OCI-LY1 (cell line): Measurements from ENCODE around the gene CHMP6.

ENCODE experiments used
- CTCF ChIP-seq: fragments of 200-600 bp; sonication (generic), shearing (Covaris generic); IDR thresholded peaks from 2 replicates; pipeline ENCODE4 v1.5.1; 2017; ENCODE audit warnings: mild to moderate bottlenecking, antibody characterized with exemption, low read length, moderate library complexity, mixed read lengths
- EZH2 ChIP-seq: fragments of 200-600 bp; sonication (generic), shearing (Covaris generic); IDR thresholded peaks from 2 replicates; pipeline ENCODE4 v1.8.0; 2017; ENCODE audit warnings: borderline replicate concordance, mixed run types, mild to moderate bottlenecking, antibody characterized with exemption, low read length, moderate library complexity, mixed read lengths

- TF ChIP-seq CTCF (no peak), EZH2 (no peak)
Measured at GRCh38 chr17:80965606-80966005, 26.0 kb upstream of the CHMP6 start.
